IgD-negative memory B cell (primary cell): Measurements from ENCODE around the gene SERPINB5. TPM values are rescaled to one million over a fixed set of nuclear protein-coding genes. Genes with fewer than 3 reads are reported as not detected.
"Not testable (repeated sequence)": the region's sequence is repeated elsewhere in the genome, so short reads cannot be mapped to it uniquely, and the experiment has no call there.

Experiments used
- H3K27ac Mint-ChIP-seq, 3 donors: one replicate each; pipeline ENCODE4 v1.8.0; 2020 to 2022; ENCODE audit warnings: mild to moderate bottlenecking in 3 of 3, mixed read lengths in 3 of 3, moderate library complexity in 1 of 3
- H3K27me3 Mint-ChIP-seq: one replicate; pipeline ENCODE4 v1.8.0; 2021; ENCODE audit warnings: mixed read lengths
- H3K36me3 Mint-ChIP-seq: one replicate; pipeline ENCODE4 v1.8.0; 2020; ENCODE audit warnings: mild to moderate bottlenecking, mixed read lengths
- H3K4me1 Mint-ChIP-seq, 3 donors: one replicate each; pipeline ENCODE4 v1.8.0; 2020 to 2022; ENCODE audit warnings: mixed read lengths in 3 of 3, mild to moderate bottlenecking in 1 of 3
- H3K4me3 Mint-ChIP-seq, 4 donors: one replicate each; pipeline ENCODE4 v1.8.0; 2020 to 2022; ENCODE audit warnings: mild to moderate bottlenecking in 4 of 4, mixed read lengths in 4 of 4, moderate library complexity in 3 of 4
- H3K9me3 Mint-ChIP-seq, 3 donors: one replicate each; pipeline ENCODE4 v1.8.0; 2020 to 2021; ENCODE audit warnings: mixed read lengths in 3 of 3, mild to moderate bottlenecking in 1 of 3
- polyA plus RNA-seq: library from polyadenylated mRNA; unstranded; fragments of 300-500 nt; fragmentation: Illumina TruSeq; gene quantifications from one replicate; pipeline ENCODE4 v1.2.3, GENCODE V29; 2021

SERPINB5 gene
- polyA plus RNA-seq, 1 donor from 2014 or later = not detected

DNA sequence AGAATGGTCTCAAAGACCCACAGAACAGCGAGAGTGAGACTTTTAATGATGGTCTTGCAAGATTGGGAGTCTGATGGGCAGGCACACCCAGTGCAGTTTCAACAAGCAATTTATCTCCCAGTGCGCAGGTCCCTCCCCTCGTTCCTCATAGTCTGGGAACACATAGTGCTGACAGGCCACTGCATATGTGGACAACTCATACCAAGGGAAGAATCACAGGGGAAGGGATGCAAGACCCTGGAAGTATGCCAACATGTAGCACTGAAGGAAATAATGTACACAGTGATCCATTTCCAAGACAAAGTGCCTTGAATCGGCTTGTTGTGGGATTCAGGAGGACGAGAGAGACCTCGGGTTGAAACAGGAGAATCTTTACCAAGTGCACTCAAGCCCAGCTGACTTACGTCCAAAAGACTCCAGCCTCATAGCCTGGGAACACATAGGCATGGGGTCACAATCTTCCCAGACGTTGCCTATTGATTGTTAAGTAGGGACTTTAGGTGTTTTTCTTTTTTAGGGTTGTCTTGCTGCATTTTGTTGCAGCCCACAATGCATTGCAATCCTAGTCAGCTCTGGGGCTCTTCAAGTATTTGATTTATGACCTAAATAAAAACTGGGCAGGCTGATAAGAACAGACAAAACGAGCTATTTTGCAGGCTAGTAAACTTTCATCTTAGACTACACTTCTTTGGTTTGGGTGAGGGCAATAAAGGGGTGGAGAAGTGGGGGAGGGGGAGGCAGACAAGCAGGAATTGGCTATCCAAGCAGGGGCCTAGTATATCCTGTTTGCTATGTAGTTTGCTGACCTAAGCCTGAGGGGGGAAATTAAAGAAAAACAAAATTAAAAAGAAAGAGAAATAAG, 24.7 kb upstream of the SERPINB5 start:
- Mint-ChIP-seq H3K9me3 (peaks cover 0 to 2% (median 2%) of the 10 kb centered on the region in 3 donors), H3K4me3 (no peak overlapping the region), H3K36me3 (no peaks in the 10 kb centered on the region), H3K27ac (no peak overlapping the region), H3K4me1 (no peaks in the 10 kb centered on the region), H3K27me3 (no peaks in the 10 kb centered on the region)

DNA sequence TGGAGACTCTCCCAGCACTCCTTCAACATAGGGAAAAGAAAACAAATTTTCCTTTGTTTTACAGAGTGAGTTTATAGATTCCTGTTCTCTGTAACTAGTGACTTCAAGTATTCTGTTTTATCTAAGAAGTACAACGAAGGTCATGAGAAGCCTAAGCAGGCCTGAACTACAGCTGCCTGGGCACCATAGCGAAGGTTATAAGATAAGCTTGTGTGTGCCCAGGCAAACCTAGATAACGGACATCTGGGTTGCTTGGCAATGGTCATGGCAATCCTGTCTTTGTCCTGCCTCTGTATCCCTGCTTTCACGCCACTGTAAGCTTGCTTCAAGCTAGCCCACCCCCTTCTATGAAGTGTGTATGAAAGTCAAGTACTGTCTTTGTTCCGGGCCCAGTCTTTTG, 24.0 kb upstream of the SERPINB5 start:
- H3K27me3 Mint-ChIP-seq, H3K36me3 Mint-ChIP-seq, H3K4me1 Mint-ChIP-seq, H3K9me3 Mint-ChIP-seq, H3K27ac Mint-ChIP-seq, H3K4me3 Mint-ChIP-seq: not testable (repeated sequence)

GRCh38 chr18:63454497-63454896, 22.3 kb upstream of the SERPINB5 start:
- no peaks in the 10 kb centered on the region for H3K4me1 Mint-ChIP-seq
- H3K27ac Mint-ChIP-seq = no peak overlapping the region
- H3K36me3 Mint-ChIP-seq = no peaks in the 10 kb centered on the region
- no peaks in the 10 kb centered on the region for H3K27me3 Mint-ChIP-seq
- H3K4me3 Mint-ChIP-seq = no peak overlapping the region
- peaks cover 0 to 2% (median 2%) of the 10 kb centered on the region in 3 donors for H3K9me3 Mint-ChIP-seq

DNA sequence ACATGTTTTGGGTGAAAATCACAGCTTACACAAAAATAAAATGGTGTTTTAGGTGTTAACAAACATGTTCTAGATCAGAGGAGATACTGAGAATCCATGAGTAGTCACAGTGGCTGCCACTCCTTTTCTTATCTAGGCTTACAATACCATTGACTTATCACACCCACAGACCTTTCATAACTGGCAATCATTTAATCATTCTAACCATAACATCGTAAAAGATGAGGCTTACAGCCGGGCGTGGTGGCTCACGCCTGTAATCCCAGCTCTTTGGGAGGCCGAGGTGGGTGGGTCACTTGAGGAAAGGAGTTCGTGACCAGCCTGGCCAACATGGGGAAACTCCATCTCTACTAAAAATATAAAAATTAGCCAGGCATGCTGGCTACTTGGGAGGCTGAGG, 18.8 kb upstream of the SERPINB5 start:
- Mint-ChIP-seq H3K4me3 (no peak overlapping the region), H3K27ac (no peak overlapping the region), H3K27me3 (peaks cover 5% of the 10 kb centered on the region)

DNA sequence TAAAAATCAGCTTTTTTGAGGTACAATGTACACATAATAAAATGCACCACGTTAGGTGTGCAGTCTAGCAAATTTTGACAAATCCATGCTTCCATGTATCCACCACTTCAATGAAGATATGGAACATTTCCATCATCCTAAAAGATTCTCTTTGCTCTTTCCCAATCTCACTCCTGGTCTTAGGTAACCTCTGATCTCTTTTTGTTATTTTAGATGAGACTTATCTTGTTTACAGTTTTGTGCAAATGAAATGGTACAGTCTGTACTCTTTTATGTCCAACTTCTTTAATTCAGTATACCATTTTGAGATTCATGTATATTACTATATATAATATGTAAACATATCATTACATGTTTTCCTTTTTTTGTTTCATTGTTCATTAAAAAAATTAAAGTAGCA, 16.3 kb upstream of the SERPINB5 start:
- H3K27ac Mint-ChIP-seq = no peak overlapping the region
- no peaks in the 10 kb centered on the region for H3K4me1 Mint-ChIP-seq
- H3K36me3 Mint-ChIP-seq = no peaks in the 10 kb centered on the region
- peaks cover 5% of the 10 kb centered on the region for H3K27me3 Mint-ChIP-seq
- H3K9me3 Mint-ChIP-seq = no peaks in the 10 kb centered on the region
- no peak overlapping the region for H3K4me3 Mint-ChIP-seq

More for the DNA sequence above, 18.8 kb upstream of the SERPINB5 start:
- H3K36me3 Mint-ChIP-seq = no peaks in the 10 kb centered on the region
- H3K9me3 Mint-ChIP-seq = no peaks in the 10 kb centered on the region
- H3K4me1 Mint-ChIP-seq = no peaks in the 10 kb centered on the region

DNA sequence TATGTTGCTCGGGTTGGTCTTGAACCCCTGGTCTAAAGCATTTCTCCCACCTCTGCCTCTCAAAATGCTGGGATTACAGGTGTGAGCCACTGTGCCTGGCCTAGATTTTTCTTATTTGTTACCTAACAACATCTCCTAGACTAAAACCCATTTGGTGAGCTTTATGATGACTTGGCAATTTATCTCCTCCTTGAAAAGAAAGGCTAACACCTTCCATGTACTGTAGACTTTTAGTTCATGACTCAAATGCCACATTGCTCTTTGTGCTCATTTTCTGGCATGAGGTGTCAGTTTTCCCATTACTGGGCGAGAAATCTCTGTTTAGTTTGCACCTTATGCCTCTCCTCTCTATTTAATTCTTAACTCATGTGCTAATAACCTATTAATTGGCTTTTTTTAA, 12.3 kb upstream of the SERPINB5 start:
- H3K9me3 Mint-ChIP-seq = no peaks in the 10 kb centered on the region
- H3K36me3 Mint-ChIP-seq = no peaks in the 10 kb centered on the region
- H3K4me1 Mint-ChIP-seq = no peaks in the 10 kb centered on the region
- H3K27ac Mint-ChIP-seq = no peak overlapping the region
- peaks cover 5% of the 10 kb centered on the region for H3K27me3 Mint-ChIP-seq
- H3K4me3 Mint-ChIP-seq = no peak overlapping the region

GRCh38 chr18:63465059-63465458, 11.7 kb upstream of the SERPINB5 start:
- Mint-ChIP-seq H3K27me3 (peaks cover 5% of the 10 kb centered on the region), H3K9me3 (no peaks in the 10 kb centered on the region), H3K36me3 (no peaks in the 10 kb centered on the region), H3K27ac (no peak overlapping the region), H3K4me3 (no peak overlapping the region), H3K4me1 (no peaks in the 10 kb centered on the region)

DNA sequence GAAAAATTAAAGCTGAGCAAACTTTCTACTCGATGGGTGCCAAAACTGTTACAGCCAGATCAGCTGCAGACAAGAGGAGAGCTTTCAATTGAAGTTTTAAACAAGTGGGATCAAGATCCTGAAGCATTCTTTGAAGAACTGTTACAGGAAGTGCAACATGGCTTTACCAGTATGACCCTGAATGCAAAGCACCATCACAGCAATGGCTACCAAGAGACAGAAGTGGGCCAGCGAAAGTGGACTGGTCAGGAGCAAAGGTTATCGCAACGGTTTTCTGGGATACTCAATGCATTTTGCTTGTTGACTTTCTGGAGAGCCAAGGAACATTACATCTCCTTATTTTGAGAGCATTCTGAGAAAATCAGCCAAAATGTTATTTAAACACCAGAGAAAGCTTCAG, 9.1 kb upstream of the SERPINB5 start:
- no peak overlapping the region for H3K27ac Mint-ChIP-seq
- H3K4me1 Mint-ChIP-seq = no peaks in the 10 kb centered on the region
- no peak overlapping the region for H3K4me3 Mint-ChIP-seq
- no peaks in the 10 kb centered on the region for H3K9me3 Mint-ChIP-seq
- H3K36me3 Mint-ChIP-seq = no peaks in the 10 kb centered on the region
- peaks cover 2% of the 10 kb centered on the region for H3K27me3 Mint-ChIP-seq

DNA sequence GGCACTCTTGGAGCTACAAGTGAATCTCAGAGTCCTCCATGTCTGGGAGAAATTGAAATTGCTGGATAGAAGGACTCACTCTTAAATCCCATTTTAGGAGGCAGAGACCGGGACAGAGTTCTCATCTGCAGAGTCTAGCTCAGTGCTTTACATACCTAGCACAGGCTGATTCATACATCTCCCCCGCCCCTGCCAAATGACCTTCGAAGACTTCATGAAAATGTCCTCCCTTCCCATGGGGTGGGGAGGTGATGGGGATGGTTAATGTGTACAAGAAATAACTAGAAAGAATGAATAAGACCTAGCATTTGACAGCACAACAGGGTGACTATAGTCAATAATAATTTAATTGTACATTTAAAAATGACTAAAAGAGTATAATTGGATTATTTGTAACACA, 8.2 kb upstream of the SERPINB5 start:
- no peak overlapping the region for H3K27ac Mint-ChIP-seq

DNA sequence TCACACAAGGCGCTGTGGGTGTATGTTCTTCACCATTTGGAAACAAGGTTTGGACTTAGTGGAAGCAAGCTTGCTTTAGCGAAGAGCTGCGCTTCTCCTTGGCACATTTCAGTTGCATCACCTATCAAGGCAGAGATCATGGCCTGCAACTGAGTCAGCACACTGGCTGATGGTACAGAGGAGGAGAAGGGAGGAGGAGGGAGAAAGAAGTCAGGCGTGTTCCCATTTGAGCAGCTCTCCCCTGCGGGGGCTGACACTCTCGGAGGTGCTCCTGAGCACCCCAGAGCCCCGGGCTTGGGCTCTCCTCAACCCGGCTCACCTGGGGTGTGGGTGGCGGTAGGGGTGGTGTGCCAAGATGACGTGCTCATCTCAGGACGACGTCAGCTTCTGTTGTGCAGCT, 6.0 kb upstream of the SERPINB5 start:
- Mint-ChIP-seq H3K4me3 (no peak overlapping the region), H3K9me3 (no peaks in the 10 kb centered on the region), H3K27ac (no peak overlapping the region), H3K27me3 (peaks cover 2% of the 10 kb centered on the region), H3K36me3 (no peaks in the 10 kb centered on the region), H3K4me1 (no peaks in the 10 kb centered on the region)

More for the DNA sequence above, 8.2 kb upstream of the SERPINB5 start:
- no peaks in the 10 kb centered on the region for H3K9me3 Mint-ChIP-seq
- H3K4me3 Mint-ChIP-seq = no peak overlapping the region
- H3K4me1 Mint-ChIP-seq = no peaks in the 10 kb centered on the region
- peaks cover 2% of the 10 kb centered on the region for H3K27me3 Mint-ChIP-seq
- H3K36me3 Mint-ChIP-seq = no peaks in the 10 kb centered on the region

DNA sequence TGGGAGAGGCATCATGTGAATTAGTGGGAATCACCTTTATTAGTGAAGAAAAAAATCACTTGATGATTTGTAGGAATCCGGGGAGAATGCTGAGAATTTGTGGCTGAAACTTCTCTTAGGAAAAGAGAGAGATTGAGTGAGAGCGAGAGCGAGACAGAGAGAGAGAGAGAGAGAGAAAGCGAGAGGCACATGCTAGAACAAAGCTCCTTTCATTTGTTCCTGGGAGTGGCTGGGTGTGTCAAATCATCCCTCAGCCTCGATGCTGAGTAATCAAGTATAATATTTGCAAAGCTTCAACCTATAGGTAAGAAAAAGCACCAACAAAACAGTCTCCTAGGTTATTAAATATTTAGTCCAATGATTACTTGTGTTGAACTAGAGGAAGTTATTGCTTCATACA, 4.4 kb upstream of the SERPINB5 start:
- Mint-ChIP-seq H3K36me3 (no peaks in the 10 kb centered on the region), H3K4me1 (no peaks in the 10 kb centered on the region), H3K27ac (no peak overlapping the region), H3K4me3 (no peak overlapping the region), H3K27me3 (peaks cover 4% of the 10 kb centered on the region), H3K9me3 (no peaks in the 10 kb centered on the region)

- Mint-ChIP-seq H3K9me3 (no peaks in the 10 kb centered on the region), H3K4me1 (no peaks in the 10 kb centered on the region), H3K27ac (no peak overlapping the region), H3K36me3 (no peaks in the 10 kb centered on the region), H3K4me3 (no peak overlapping the region), H3K27me3 (peaks cover 5% of the 10 kb centered on the region)
Measured at GRCh38 chr18:63477200-63477599, 442 bp downstream of the SERPINB5 start.

GRCh38 chr18:63477968-63478367, 1.2 kb downstream of the SERPINB5 start:
- Mint-ChIP-seq H3K4me3 (no peak overlapping the region), H3K27ac (no peak overlapping the region), H3K36me3 (no peaks in the 10 kb centered on the region), H3K9me3 (no peaks in the 10 kb centered on the region), H3K27me3 (peaks cover 5% of the 10 kb centered on the region), H3K4me1 (no peaks in the 10 kb centered on the region)

GRCh38 chr18:63479826-63480225, 3.1 kb downstream of the SERPINB5 start:
- no peak overlapping the region for H3K4me3 Mint-ChIP-seq
- H3K27me3 Mint-ChIP-seq = peaks cover 5% of the 10 kb centered on the region
- no peak overlapping the region for H3K27ac Mint-ChIP-seq
- no peaks in the 10 kb centered on the region for H3K9me3 Mint-ChIP-seq
- H3K4me1 Mint-ChIP-seq = no peaks in the 10 kb centered on the region
- H3K36me3 Mint-ChIP-seq = no peaks in the 10 kb centered on the region

- H3K4me1 Mint-ChIP-seq = no peaks in the 10 kb centered on the region
- H3K4me3 Mint-ChIP-seq = no peak overlapping the region
- no peaks in the 10 kb centered on the region for H3K9me3 Mint-ChIP-seq
Measured at GRCh38 chr18:63480476-63480875, 3.7 kb downstream of the SERPINB5 start.

DNA sequence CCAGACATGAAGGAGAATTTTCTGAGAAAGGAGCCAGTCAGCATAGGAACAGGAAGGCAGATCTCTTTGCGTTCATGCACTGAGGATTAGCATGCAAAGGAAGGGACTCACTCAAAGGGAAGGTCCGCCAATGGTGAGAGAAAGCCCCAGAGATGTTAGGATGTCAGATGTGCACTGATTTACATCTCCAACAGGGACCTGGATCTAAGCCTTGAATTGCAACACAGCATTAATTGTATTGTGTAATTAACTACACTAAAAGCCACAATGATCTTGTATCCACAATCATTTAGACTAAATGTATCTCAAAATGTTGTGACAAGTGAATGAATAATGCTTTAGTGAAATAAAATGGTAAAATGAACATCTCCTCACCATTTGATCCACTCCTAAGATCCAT, 4.2 kb downstream of the SERPINB5 start:
- Mint-ChIP-seq H3K4me1 (no peaks in the 10 kb centered on the region), H3K27me3 (peaks cover 8% of the 10 kb centered on the region), H3K36me3 (no peaks in the 10 kb centered on the region), H3K4me3 (no peak overlapping the region), H3K27ac (no peak overlapping the region), H3K9me3 (no peaks in the 10 kb centered on the region)

More at GRCh38 chr18:63480476-63480875, 3.7 kb downstream of the SERPINB5 start:
- Mint-ChIP-seq H3K27ac (no peak overlapping the region), H3K27me3 (peaks cover 8% of the 10 kb centered on the region), H3K36me3 (no peaks in the 10 kb centered on the region)
